GM19240 (cell line): ENCODE data around the gene ZBTB17.
"Not testable (repeated sequence)": the region's sequence is repeated elsewhere in the genome, so short reads cannot be mapped to it uniquely, and the experiment has no call there.

Source experiments
- DNase-seq: peaks from one replicate; pipeline ENCODE4 v3.0.0; 2011; ENCODE audit warnings: low spot score; ENCODE audit not compliant: insufficient read length

ZBTB17 gene

GRCh38 chr1:16011936-16012589 is 36.2 kb upstream of the ZBTB17 start:
- DNase-seq: no peak

- no peak for DNase-seq
Observed at GRCh38 chr1:16010837-16011236, 34.9 kb upstream of the ZBTB17 start.

GRCh38 chr1:16009678-16010077 is 33.8 kb upstream of the ZBTB17 start:
- no peak for DNase-seq

GRCh38 chr1:16009030-16009460 is 33.1 kb upstream of the ZBTB17 start:
- peak; percentile 57 for DNase-seq

- no peak for DNase-seq
Observed at GRCh38 chr1:16007671-16008341, 31.9 kb upstream of the ZBTB17 start.

GRCh38 chr1:16006552-16007485 is 30.9 kb upstream of the ZBTB17 start:
- no peak for DNase-seq

- DNase-seq: no peak
Observed at GRCh38 chr1:16006010-16006409, 30.1 kb upstream of the ZBTB17 start.

GRCh38 chr1:16005597-16005996 is 29.7 kb upstream of the ZBTB17 start:
- no peak for DNase-seq

GRCh38 chr1:16001274-16001673 is 25.4 kb upstream of the ZBTB17 start:
- DNase-seq: not testable (repeated sequence)

GRCh38 chr1:15998929-15999328 is 23.0 kb upstream of the ZBTB17 start:
- no peak for DNase-seq

GRCh38 chr1:15997637-15998280 is 21.9 kb upstream of the ZBTB17 start:
- DNase-seq: no peak

- no peak for DNase-seq
Observed at GRCh38 chr1:15997076-15997585, 21.2 kb upstream of the ZBTB17 start.

GRCh38 chr1:15994590-15995351 is 18.9 kb upstream of the ZBTB17 start:
- peak; percentile 49 for DNase-seq

- no peak for DNase-seq
Observed at GRCh38 chr1:15994081-15994480, 18.2 kb upstream of the ZBTB17 start.

- no peak for DNase-seq
Observed at GRCh38 chr1:15993666-15994065, 17.8 kb upstream of the ZBTB17 start.

- DNase-seq: no peak
Observed at GRCh38 chr1:15992582-15993500, 16.9 kb upstream of the ZBTB17 start.

- no peak for DNase-seq
Observed at GRCh38 chr1:15992187-15992553, 16.3 kb upstream of the ZBTB17 start.

GRCh38 chr1:15991427-15992186 is 15.7 kb upstream of the ZBTB17 start:
- no peak for DNase-seq

GRCh38 chr1:15989776-15990175 is 13.9 kb upstream of the ZBTB17 start:
- DNase-seq: no peak
